HG03159 (cell line): ENCODE data around the gene SRP54.
"Not testable (repeated sequence)": the region's sequence is repeated elsewhere in the genome, so short reads cannot be mapped to it uniquely, and the experiment has no call there.

Experiments used
- ATAC-seq: cut with Tn5 transposase; IDR thresholded peaks from one replicate; pipeline ENCODE4 v1.9.1; 2021; ENCODE audit warnings: mild to moderate bottlenecking, moderate library complexity; ENCODE audit not compliant: unreplicated experiment

The SRP54 gene

DNA sequence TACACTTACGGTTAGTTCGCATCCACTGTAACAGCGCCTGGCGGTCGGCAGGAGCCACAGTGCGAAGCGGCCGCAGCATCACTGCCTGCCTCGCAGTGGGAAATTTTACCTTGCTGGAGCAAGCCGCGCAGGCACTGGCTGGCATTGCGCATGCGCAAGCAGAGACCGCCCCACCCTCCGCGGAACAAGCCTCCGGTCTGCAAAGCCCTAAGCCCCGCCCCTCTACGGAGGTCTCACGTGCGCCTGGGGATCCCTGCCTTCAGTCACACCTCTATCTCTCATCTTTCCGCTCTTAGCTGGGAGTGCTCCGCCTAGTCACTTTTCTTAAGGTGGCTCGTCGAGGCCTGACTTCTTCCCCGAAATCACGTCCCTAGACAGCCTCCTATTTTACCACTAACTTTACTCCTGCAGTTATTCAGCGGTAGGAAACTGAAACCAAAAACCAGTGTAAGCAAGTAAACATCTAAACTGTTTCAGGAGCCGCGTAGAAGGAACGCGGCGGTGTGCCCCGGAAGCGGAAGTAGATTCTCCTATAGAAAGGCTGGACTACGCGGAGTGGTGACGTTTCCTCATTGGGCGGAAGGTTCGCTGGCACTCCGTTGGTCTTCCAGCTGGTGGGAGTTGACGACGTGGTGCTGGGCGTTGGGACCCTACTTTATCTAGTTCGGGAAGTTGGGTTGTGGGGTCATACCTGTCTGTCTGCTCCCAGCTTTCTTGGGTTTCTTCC is at the start of gene SRP54:
Gene SRP54, plus strand, starts transcription at position 572 of the 727 bp plus-strand sequence. CDS start 13,718 bp downstream, outside the sequence.
- peak; percentile 83 for ATAC-seq

DNA sequence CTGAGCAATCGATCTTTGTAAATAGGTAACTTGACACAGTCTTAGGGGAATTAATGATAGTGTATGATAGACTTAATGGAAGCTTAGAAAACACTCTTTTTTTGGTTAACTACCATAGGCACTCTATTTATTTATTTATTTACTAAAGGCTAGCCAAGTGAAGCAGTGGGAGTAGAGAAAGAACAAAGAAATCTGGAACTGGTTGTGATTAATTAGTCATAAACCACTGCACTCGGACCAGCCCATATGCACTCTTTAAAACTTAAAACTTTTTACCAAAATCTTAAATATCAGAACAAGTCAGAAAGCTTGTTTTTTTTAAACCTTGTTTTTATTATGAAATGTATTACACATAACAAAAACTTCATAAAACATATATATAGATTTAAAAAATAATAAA is 49.5 kb upstream of the SRP54 start:
- ATAC-seq, result no peak

DNA sequence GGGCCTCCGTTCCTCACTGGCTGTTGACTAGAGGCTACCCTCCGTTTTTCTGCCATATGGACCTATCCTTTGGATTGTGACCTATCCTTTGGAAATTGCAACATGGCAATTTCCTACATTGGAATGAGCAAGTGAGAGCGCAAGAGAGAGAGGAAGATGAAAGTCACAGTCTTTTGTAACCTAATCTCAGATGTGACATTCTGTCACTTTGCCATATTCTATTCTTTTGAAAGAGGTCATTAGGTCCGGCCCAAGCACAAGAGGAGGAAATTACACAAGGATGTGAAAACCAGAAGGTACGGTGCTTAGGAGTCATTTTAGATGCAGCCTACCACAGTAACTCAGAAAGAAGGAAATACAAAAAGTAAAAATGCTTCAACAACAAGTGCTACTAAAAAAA is 47.3 kb upstream of the SRP54 start:
- no peak for ATAC-seq

DNA sequence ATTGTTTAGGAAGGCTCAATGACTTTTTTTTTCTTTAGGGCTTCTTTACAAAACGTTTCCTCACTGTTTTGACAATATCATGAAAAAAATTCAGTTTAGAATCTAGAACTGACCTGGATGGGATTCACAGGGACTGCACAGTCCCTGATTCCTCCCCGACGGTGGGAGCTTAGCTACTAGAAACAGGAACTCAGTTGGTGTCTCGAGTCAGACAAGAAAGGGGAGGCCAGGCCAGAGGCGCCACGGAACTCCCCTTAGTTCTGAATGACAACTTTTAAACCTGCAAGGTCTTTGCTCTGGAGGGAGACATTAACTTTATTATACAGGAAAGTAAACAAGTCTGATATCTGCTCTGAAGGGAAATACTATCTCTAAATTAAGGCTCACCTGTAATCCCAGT is 45.4 kb upstream of the SRP54 start:
- no peak for ATAC-seq

DNA sequence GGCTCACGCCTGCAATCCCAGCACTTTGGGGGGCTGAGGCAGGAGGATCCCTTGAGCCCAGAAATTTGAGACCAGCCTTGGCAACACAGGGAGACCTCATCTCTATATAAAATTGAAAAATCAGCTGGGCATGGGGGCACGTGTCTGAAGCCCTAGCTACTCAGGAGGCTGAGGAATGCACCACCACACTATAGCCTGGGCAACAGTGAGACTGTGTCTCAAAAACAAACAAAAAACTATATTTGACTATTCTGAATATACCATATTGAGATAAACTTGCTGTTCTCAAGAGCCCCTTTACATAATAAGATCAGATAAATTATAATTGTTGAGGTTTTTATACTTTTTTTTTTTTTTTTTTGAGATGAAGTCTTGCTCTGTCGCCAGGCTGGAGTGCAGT is 44.9 kb upstream of the SRP54 start:
- no peak for ATAC-seq

- ATAC-seq, result no peak
These were observed 39.3 kb upstream of the SRP54 start for GRCh38 chr14:34943506-34943905.

DNA sequence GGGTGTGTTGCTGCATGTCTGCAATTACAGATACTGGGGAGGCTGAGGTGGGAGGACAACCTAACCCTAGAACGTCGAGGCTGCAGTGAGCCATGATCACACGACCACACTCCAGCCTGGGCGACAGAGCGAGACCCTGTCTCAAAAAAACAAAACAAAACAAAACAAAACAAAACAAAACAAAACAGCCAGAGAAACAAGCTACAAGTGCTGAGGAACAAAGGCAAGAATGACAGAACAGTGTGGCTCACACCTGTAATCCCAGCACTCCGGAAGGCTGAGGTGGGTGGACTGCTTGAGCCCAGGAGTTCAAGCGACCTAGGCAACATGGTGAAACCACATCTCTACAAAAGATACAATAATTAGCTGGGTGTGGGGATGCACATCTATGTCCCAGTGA is 38.0 kb upstream of the SRP54 start:
- no peak for ATAC-seq

GRCh38 chr14:34946699-34947098 is 36.1 kb upstream of the SRP54 start:
- ATAC-seq, result no peak

DNA sequence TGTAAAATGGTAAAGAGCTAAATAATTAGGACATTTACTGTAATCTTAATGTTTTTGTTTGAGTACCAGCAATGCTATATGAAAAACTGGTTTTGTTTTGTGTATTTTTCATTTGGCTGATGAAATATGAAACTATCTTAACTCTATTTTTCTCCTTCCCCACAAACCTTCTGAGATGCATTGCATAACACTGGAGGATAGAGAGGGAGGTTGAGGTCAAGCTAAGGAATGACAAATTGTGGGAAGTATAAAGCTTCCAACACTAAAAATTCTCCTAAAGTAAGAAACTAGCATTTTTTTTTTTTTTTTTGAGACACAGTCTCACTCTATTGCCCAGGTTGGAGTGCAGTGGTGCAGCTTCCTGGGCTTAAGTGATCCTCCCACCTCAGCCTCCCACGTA is 31.5 kb upstream of the SRP54 start:
- no peak for ATAC-seq

- ATAC-seq, result no peak
These were observed 25.9 kb upstream of the SRP54 start for GRCh38 chr14:34956931-34957330.

GRCh38 chr14:34957771-34958286 is 25.0 kb upstream of the SRP54 start:
- no peak for ATAC-seq

- ATAC-seq, result not testable (repeated sequence)
These were observed 20.7 kb upstream of the SRP54 start for GRCh38 chr14:34962106-34962505.

GRCh38 chr14:34964977-34965764 is 17.6 kb upstream of the SRP54 start:
- no peak for ATAC-seq

DNA sequence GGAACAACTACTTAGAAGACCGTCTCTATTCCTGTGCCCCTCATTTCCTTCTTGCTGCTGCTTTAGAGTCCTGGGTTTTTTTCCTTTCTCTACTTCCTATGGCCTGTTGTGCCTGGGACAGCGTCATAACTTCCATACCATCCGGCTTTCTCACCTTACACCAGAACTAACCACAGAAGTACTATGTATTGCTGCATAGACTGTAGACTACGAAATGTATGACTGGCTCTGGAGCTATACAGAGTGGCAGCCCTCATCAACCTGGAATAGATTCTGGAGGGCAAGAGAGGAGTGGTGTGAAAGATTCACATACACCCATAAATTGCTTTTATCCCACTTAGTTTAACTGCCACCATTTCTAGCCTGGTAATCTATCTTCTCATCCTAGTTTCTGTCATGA is 16.9 kb upstream of the SRP54 start:
- ATAC-seq, result no peak

DNA sequence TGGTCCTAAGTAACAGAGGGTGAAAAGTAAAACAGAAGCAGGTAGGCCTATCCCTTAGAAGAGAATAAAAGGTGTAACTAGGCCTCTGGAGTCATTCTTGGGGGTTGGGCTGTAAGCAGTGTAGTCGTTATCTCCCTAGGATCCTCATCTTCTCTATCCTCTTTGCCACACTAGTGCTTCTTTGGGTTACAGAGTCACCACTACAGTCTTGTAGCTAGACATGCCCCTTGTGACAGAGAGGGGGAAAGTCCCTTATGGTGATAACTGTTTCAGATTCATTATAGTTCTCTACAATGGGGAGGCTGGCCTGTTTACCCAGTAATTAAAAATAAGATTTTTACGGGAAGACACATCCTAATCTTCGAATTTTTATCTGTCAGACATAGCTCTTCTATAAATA is 16.4 kb upstream of the SRP54 start:
- no peak for ATAC-seq

- ATAC-seq, result no peak
These were observed 12.1 kb upstream of the SRP54 start for GRCh38 chr14:34970665-34971064.

GRCh38 chr14:34971381-34971780 is 11.4 kb upstream of the SRP54 start:
- no peak for ATAC-seq

GRCh38 chr14:34971801-34972200 is 11.0 kb upstream of the SRP54 start:
- ATAC-seq, result no peak

GRCh38 chr14:34978444-34978843 is 4.3 kb upstream of the SRP54 start:
- no peak for ATAC-seq

DNA sequence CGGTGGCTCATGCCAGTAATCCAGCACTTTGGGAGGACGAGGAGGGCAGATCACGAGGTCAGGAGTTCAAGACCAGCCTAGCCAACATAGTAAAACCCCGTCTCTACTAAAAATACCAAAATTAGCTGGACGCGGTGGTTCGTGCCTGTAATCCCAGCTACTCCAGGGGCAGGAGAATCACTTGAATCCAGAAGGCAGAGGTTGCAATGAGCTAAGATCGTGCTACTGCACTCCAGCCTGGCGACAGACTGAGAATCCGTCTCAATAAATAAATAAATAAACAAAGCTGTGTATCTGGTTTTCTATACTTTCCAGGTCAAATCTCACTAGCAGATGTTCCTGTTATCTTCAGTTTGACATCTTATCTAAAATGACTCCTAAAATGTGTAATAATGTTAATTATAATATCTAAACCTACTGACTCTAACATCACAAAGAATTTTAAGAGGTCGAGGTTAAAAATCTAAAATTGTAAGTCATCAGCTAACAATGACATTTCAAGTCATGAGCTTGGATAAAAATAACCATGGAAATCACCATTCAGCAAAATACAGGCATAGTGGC is 2.4 kb upstream of the SRP54 start:
- ATAC-seq, result no peak

DNA sequence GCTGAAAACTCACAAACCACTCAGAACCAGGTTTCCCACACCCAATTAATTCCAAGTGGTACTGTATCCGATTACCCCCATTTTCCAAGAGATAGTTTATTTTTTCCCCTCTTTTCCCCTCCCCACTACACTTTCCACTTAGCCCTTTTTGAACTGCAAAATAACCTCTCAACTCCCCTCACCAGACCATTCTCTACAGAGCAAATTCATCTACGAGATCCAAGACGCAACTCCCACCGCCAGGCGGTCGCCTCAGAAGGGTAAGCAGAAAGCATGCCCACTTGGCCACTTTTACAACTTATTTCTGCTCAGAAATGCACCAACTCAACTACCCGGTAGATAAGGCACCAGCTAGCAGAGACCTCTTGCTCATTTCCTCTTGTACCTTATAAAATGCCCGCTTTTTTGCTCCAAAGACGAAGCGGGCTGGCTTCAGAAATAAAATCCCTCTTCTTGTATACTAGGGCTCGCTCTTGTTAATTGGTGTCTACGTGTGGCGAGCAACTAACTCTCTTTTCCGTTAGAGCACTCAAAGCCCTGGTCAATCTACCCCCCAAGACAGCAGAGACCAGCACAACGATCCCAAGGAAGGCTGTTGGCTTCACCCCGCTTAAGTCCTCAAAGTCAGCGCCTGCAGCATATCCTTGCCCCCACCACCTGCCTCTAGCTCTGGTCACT is 910 bp upstream of the SRP54 start:
- ATAC-seq, result peak; percentile 9
